ENCODE results near the gene ME3.

Gene ME3

DNA sequence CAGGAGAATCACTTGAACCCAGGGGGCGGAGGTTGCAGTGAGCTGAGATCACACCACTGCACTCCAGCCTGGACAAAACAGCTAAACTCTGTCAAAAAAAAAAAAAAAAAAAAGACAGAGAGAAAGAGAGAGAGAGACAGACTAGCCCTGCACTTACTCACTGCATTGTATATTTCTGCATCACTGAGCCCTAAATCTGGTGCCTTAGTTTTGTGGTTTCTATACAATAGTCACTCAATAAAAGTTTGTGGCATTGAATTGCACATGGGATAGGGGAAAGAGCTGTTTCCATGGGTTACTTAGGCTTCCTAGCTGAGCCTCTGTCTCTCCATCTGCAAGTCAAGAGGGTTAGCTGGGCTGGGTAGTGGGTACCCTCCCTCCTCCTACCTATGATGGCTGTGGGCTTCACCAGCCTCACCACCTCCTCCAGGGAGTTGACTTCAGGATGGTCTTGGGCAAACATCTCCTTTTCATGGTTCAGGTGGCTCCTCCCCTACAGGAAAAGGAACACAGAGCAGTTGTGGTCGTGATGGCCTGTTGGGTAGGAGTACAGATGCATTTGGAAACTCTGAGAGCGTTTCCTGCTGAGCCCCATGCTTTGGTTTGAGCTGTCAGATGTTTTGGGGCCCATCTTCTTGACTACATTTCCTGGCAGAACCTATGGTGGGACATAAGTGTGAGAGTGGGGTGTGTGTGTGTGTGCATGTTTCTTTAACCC lies 224.5 kb downstream of the ME3 start:
- DNase-seq (ENCODE audit: extremely low read depth, insufficient read length), result no peak
- H3K27me3 ChIP-seq (replicated peaks; ENCODE audit: control insufficient read depth, insufficient read depth, low read length), result no peaks in the 10 kb centered on the region
- TF ChIP-seq, protein P1, sequence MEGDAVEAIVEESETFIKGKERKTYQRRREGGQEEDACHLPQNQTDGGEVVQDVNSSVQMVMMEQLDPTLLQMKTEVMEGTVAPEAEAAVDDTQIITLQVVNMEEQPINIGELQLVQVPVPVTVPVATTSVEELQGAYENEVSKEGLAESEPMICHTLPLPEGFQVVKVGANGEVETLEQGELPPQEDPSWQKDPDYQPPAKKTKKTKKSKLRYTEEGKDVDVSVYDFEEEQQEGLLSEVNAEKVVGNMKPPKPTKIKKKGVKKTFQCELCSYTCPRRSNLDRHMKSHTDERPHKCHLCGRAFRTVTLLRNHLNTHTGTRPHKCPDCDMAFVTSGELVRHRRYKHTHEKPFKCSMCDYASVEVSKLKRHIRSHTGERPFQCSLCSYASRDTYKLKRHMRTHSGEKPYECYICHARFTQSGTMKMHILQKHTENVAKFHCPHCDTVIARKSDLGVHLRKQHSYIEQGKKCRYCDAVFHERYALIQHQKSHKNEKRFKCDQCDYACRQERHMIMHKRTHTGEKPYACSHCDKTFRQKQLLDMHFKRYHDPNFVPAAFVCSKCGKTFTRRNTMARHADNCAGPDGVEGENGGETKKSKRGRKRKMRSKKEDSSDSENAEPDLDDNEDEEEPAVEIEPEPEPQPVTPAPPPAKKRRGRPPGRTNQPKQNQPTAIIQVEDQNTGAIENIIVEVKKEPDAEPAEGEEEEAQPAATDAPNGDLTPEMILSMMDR (IDR thresholded peaks at IDR 0.05; ENCODE audit: insufficient read depth, low read length, poor library complexity, severe bottlenecking), result no peak
- H3K4me3 ChIP-seq (replicated peaks; ENCODE audit: low read depth, low read length), result no peak overlapping the region
- no peaks in the 10 kb centered on the region for H3K36me3 ChIP-seq (ENCODE audit: control insufficient read depth, insufficient read depth, low read length)

DNA sequence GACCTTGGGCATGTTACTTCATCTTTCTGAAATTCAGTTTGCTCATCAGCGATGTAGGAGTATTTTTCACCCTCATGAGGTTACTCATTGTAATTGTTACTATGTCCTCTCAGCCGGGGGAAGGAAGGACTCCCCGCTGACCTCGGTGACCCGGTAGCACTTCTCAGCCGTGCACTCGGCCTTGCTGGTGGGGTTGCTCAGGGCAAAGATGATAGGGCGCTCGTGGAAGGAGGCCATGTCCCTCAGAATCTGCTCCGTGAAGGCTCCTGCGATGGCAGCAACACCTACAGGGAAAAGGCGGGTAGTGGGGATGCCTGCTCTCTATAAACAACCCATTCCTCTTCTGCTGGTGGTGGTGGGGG lies 225.5 kb downstream of the ME3 start:
- Histone ChIP-seq H3K4me3 (replicated peaks; ENCODE audit: low read depth, low read length) (no peak overlapping the region), H3K36me3 (ENCODE audit: control insufficient read depth, insufficient read depth, low read length) (no peaks in the 10 kb centered on the region), H3K27me3 (replicated peaks; ENCODE audit: control insufficient read depth, insufficient read depth, low read length) (no peaks in the 10 kb centered on the region)
- no peak for DNase-seq (ENCODE audit: extremely low read depth, insufficient read length)
- TF ChIP-seq, protein P1 (IDR thresholded peaks at IDR 0.05; ENCODE audit: insufficient read depth, low read length, poor library complexity, severe bottlenecking), result no peak

DNA sequence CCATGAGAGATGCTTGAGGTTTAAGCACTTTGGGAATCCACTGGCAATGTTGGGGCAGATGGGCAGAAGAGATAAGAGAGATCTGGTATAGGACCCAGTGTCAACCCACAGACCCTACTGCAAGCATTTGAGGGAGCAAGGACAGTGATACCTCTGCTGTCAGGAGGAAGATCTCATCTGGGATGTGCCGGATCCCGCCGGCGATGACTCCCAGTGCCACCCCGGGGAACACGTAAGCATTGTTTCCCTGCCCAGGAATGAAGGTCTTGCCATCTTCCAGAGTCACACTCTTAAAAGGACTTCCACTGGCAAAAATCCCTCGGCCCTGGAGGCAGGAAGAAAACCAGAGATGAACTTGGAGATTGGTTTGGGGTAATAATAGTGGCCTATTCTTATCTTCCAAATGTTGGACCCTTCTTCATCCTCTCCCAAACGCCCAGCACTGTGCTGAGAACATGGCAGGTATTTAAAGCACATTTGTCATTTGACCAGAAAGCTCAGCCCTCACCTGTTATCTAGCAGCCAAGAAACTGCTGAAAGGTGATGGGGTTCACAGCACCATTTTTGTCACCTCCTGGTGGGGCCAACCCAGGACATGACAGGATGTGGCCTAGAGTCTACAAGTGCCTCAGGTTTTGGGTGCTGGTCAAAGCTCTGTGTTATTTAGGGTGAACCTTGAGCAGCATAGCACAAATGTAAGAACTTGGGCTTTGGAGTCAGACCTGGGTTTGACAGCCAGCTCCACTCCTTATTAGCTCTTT lies 226.1 kb downstream of the ME3 start:
- no peaks in the 10 kb centered on the region for H3K27me3 ChIP-seq (replicated peaks; ENCODE audit: control insufficient read depth, insufficient read depth, low read length)

DNA sequence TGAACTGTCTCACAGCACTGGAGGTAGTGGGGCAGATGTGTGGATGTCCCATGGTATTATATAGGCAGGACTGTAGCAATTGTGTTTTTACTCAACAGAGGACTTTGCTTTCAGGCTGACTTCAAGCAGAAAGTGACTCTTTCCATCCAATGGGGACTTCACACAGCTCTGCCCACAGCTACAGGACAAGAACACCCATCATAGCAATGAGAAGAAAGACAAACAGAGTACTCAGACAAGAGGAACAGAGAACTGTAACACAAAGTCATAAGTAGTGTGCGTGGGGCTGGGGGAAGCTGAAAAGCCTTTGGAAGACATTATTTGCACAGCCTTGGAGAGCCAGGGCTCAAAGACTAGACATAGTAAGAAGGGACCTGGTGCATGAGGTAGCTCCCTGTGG lies 227.4 kb downstream of the ME3 start:
- TF ChIP-seq, protein P1 (IDR thresholded peaks at IDR 0.05; ENCODE audit: insufficient read depth, low read length, poor library complexity, severe bottlenecking), result no peak
- no peaks in the 10 kb centered on the region for H3K36me3 ChIP-seq (ENCODE audit: control insufficient read depth, insufficient read depth, low read length)
- H3K27me3 ChIP-seq (replicated peaks; ENCODE audit: control insufficient read depth, insufficient read depth, low read length), result no peaks in the 10 kb centered on the region
- H3K4me3 ChIP-seq (replicated peaks; ENCODE audit: low read depth, low read length), result no peak overlapping the region
- no peak for DNase-seq (ENCODE audit: extremely low read depth, insufficient read length)

More for the DNA sequence above, 226.1 kb downstream of the ME3 start:
- Histone ChIP-seq H3K4me3 (replicated peaks; ENCODE audit: low read depth, low read length) (no peak overlapping the region), H3K36me3 (ENCODE audit: control insufficient read depth, insufficient read depth, low read length) (no peaks in the 10 kb centered on the region)
- no peak for DNase-seq (ENCODE audit: extremely low read depth, insufficient read length)
- TF ChIP-seq, protein P1 (IDR thresholded peaks at IDR 0.05; ENCODE audit: insufficient read depth, low read length, poor library complexity, severe bottlenecking), result no peak

DNA sequence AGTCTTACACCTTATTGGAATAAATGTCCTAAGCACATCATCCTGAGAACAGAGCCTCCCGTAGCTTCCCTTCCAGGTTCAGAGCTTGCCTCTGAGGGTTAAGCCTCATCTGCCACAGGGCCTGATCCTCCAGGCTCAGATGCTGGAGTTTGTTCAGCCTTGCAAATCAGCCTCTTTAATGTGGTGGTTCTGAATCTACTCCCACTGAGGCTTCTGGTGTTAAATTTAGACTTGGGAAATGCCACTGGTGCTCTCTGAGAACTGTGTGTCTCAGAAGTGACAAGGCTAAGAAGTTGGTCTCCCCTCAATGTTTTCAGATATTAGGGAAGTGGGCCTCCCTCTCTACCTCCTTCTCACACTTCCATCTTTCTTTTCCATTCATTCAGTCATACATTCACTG lies 229.0 kb downstream of the ME3 start:
- TF ChIP-seq, protein P1 (IDR thresholded peaks at IDR 0.05; ENCODE audit: insufficient read depth, low read length, poor library complexity, severe bottlenecking), result no peak
- no peak for DNase-seq (ENCODE audit: extremely low read depth, insufficient read length)
- H3K4me3 ChIP-seq (replicated peaks; ENCODE audit: low read depth, low read length), result no peak overlapping the region
- no peaks in the 10 kb centered on the region for H3K27me3 ChIP-seq (replicated peaks; ENCODE audit: control insufficient read depth, insufficient read depth, low read length)
- H3K36me3 ChIP-seq (ENCODE audit: control insufficient read depth, insufficient read depth, low read length), result no peaks in the 10 kb centered on the region

Data from GM06990 (cell line).